GM10248 (cell line): ENCODE data around the gene TANC1.

Experiments
- CTCF ChIA-PET: fragments of 300-600 bp; sonication (Branson Sonifier 250); formaldehyde crosslinking; extraction: SDS; loops from one replicate; lab custom pipeline; 2021; ENCODE audit warnings: antibody characterized with exemption; lab: Yijun Ruan, JAX
- POLR2A ChIA-PET: fragments of 350-650 bp; sonication (Branson Sonifier 250); formaldehyde crosslinking; extraction: SDS; loops from one replicate; lab custom pipeline; 2020; ENCODE audit warnings: antibody characterized with exemption; lab: Yijun Ruan, JAX
- DNase-seq: peaks from one replicate; pipeline ENCODE4 v3.0.0; 2012; ENCODE audit errors: extremely low spot score
- CTCF ChIP-seq: IDR thresholded peaks from 2 replicates; pipeline ENCODE4 v1.5.1; 2012; ENCODE audit warnings: mild to moderate bottlenecking, low read depth; ENCODE audit errors: extremely low read depth, missing control alignments, control extremely low read depth

Gene TANC1

GRCh38 chr2:159026170-159026569 is 57.7 kb downstream of the TANC1 start:
- TF ChIP-seq CTCF, result no peak
- ChIA-PET CTCF (interaction anchor here (0.8 kb wide), 1 partner anchor 54 kb away, joined by 3 read pairs; no protein-coding TSS in a partner anchor), POLR2A (no interaction called here)
- no peak for DNase-seq

GRCh38 chr2:159028776-159029175 is 60.3 kb downstream of the TANC1 start:
- no peak for TF ChIP-seq CTCF
- no peak for DNase-seq
- POLR2A ChIA-PET, result no interaction called here
- CTCF ChIA-PET, result interaction anchor here (0.7 to 1.0 kb wide), 2 partner anchors 12 to 90 kb away, joined by 3 to 4 read pairs; no protein-coding TSS in a partner anchor

GRCh38 chr2:159029936-159030335 is 61.5 kb downstream of the TANC1 start:
- ChIA-PET POLR2A (no interaction called here), CTCF (interaction anchor here (1.3 kb wide), 1 partner anchor 89 kb away, joined by 3 read pairs; no protein-coding TSS in a partner anchor)
- no peak for DNase-seq
- TF ChIP-seq CTCF, result no peak

- no peak for TF ChIP-seq CTCF
- ChIA-PET POLR2A (no interaction called here), CTCF (interaction anchor here (1.2 to 1.4 kb wide), 3 partner anchors 10 to 88 kb away, joined by 3 to 5 read pairs (median 3); no protein-coding TSS in a partner anchor)
- no peak for DNase-seq
Observed at GRCh38 chr2:159030674-159031380, 62.4 kb downstream of the TANC1 start.

GRCh38 chr2:159032146-159032545 is 63.7 kb downstream of the TANC1 start:
- POLR2A ChIA-PET, result no interaction called here
- CTCF ChIA-PET, result no interaction called here

GRCh38 chr2:159032580-159032979 is 64.1 kb downstream of the TANC1 start:
- no peak for DNase-seq
- CTCF ChIA-PET, result no interaction called here
- no peak for TF ChIP-seq CTCF
- POLR2A ChIA-PET, result no interaction called here

More at GRCh38 chr2:159032146-159032545, 63.7 kb downstream of the TANC1 start:
- no peak for TF ChIP-seq CTCF
- no peak for DNase-seq
